Astrocyte of the spinal cord (primary cell): ENCODE data around the gene DNTT.

Experiments
- DNase-seq: peaks from one replicate; pipeline ENCODE4 v3.0.0; 2011; ENCODE audit warnings: low read depth, low spot score
- H3K4me3 ChIP-seq: 2 replicates; pipeline ENCODE4 v1.5.1; 2011; ENCODE audit warnings: low read depth, mild to moderate bottlenecking, low read length, moderate library complexity
- CTCF ChIP-seq: IDR thresholded peaks from 2 replicates; pipeline ENCODE4 v1.5.1; 2012; ENCODE audit warnings: low read depth, mild to moderate bottlenecking, low read length, inconsistent platforms
- in situ Hi-C: cut with HindIII; loops from 2 replicates; pipeline ENCODE4 v1.10.0; 2017; ENCODE audit warnings: low sequenced_read_pairs

DNTT gene

DNA sequence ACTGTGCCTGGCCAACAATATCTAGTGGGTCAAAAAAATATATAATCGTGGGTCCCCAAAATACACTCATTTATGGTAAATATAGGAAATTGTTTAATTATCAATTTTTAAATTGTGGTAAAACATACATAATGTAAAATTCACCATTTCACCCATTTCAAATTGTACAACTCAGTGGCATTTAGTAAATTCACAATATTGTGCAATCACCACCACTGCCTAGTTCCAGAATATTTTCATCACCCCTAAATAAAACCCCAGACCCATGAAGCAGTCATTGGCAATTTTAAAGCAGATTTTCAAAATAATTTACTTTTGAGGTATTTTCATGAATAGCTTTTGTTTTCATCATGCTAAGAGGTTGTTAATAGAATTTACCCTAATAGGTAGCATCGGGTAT is 43.1 kb upstream of the DNTT start:
- no peak overlapping the region for H3K4me3 ChIP-seq
- in situ Hi-C loops, result no loop called here
- TF ChIP-seq CTCF, result no peak
- no peak for DNase-seq

DNA sequence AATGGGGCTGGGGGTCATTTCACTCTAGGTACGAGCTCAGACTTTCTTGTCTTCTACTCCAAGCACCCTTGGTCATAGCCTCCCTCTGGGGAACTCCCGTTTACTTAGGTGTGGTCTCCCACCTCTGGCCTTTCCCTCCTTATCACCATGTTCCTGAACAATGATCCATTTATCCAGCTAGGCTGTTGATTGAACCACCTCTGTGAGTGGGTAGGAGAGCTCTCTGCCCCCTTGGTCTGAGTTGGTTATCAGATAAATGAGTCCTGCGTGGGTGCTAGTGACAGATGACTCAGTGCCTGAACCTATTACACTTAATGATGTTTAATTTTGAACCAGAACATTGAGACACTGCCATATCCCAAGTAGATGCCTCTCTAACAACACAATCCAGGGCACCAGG is 42.3 kb upstream of the DNTT start:
- in situ Hi-C loops, result no loop called here
- no peak for TF ChIP-seq CTCF
- H3K4me3 ChIP-seq, result no peak overlapping the region
- no peak for DNase-seq

DNA sequence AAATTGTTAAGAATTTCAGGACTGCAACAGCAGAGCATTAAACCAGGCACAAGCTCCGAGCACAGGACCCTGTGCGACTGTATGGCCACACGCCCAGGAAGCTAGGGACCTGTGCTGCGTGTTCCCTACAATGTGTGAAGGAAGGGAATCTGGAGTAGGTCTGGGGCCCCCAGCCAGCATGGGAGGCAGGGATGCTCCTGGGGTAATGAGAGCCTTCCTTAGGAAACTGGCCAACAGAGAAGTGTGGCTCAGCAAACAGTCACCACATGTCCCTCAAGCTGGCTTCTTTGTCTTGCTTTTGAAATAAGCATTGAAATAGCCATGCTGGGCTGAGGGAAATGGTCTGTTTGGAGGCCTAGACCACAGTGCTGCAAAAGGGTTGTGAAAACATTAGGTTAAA is 41.1 kb upstream of the DNTT start:
- DNase-seq, result no peak
- TF ChIP-seq CTCF, result no peak
- H3K4me3 ChIP-seq, result no peak overlapping the region
- in situ Hi-C loops, result no loop called here

- no peak overlapping the region for H3K4me3 ChIP-seq
- in situ Hi-C loops, result no loop called here
- no peak for DNase-seq
- TF ChIP-seq CTCF, result no peak
Observed at GRCh38 chr10:96263669-96264068, 40.6 kb upstream of the DNTT start.

DNA sequence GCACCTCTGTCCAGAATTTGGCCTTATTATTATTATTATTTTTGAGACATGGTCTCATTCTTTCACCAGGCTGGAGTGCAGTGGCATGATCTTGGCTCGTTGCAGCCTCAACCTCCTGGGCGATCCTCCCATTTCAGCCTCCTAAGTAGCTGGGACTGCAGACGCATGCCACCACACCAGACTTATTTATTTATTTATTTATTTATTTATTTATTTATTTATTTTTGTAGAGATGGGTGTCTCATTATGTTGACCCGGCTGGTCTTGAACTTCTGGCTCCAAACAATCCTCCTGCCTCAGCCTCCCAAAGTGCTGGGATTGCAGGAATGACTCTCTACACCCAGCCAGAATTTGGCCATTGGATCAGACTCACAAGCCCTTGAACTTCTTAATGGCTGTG is 39.3 kb upstream of the DNTT start:
- H3K4me3 ChIP-seq, result no peak overlapping the region
- no peak for DNase-seq
- in situ Hi-C loops, result no loop called here
- TF ChIP-seq CTCF, result no peak

GRCh38 chr10:96266118-96266770 is 38.0 kb upstream of the DNTT start:
- no peak overlapping the region for H3K4me3 ChIP-seq
- TF ChIP-seq CTCF, result no peak
- in situ Hi-C loops, result no loop called here
- DNase-seq, result no peak

- DNase-seq, result no peak
- no peak overlapping the region for H3K4me3 ChIP-seq
- TF ChIP-seq CTCF, result no peak
- in situ Hi-C loops, result no loop called here
Observed at GRCh38 chr10:96267234-96267705, 37.0 kb upstream of the DNTT start.
